GM18520 (cell line): ENCODE results near the gene CFD.
"Not testable (repeated sequence)": the region's sequence is repeated elsewhere in the genome, so short reads cannot be mapped to it uniquely, and the experiment has no call there.

Source experiments
- ATAC-seq: cut with Tn5 transposase; IDR thresholded peaks from one replicate; pipeline ENCODE4 v1.9.1; 2021; ENCODE audit not compliant: unreplicated experiment

CFD gene

GRCh38 chr19:870963-871401 is 11.5 kb downstream of the CFD start:
- no peak for ATAC-seq

DNA sequence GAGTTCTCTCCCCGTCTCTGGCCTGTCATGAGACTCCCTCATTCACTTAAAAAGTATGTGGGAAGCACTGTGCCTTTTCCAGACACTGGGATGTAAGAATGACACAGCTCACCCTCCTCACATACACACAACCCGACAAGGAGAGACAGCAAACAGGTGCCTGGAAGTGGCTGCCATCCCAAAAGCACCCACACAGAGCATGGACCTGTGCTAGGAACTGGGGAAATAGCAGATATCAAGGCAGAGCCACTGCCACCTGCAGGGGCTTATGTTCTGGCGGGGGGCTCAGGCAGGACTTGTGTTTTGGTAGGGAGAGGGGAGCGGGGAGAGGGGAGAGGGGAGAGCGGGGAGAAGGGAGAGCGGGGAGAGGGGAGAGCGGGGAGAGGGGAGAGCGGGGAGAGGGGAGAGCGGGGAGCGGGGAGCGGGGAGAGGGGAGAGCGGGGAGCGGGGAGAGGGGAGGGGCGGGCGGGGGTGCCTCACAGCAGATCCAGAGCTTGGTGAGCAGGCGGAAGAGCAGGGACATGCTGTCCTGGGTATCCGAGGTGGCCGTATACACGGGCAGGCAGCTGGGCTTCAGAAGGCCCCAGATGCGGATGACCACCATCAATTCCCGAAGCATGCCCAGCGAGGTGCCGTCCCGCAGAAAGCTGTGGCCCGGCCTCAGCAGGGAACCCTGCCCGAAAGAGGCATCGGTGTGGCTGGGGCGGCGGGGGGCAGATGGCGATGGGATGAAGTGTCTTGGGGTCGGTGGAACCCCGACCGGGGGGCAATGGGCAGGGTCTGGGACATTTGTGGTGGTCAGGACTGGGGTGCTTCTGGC is 12.2 kb downstream of the CFD start:
- no peak for ATAC-seq

DNA sequence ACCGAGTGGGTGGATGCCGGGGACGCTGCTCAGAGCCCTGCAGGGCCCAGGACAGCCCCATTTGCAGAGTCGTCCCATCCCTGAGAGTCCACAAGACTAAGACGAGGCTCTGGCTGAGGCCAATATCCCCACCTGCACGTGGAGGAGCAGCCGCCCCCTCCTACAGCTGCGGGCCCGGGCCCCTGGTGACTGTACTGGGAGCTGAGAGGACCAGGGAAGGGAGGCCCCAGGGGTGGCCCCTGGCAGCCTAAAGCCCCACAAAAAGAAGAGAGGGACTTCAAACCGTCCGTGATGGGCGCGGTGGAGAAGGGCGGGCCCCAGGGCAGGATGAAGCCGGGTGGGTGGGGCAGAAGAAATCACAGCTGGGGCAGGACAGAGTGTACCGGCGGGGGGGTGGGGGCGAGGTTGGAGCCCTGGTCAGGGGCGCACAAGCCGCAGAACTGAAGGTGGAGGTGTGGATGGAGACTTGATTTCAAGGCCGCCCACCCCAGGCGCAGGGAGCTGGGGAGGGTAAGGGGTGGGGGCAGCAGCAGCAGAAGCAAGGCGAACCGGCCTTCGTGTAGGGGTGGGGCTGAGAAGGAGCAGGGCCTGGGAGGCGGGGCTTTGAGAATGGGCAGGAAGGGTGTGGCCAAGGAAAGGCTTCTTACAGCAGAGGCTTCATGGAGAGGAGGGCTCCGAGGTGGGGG is 12.9 kb downstream of the CFD start:
- ATAC-seq: no peak

- ATAC-seq: no peak
Observed at GRCh38 chr19:873084-873483, 13.6 kb downstream of the CFD start.

GRCh38 chr19:873561-874041 is 14.1 kb downstream of the CFD start:
- ATAC-seq: no peak

GRCh38 chr19:875265-875879 is 15.9 kb downstream of the CFD start:
- no peak for ATAC-seq

GRCh38 chr19:876089-876488 is 16.6 kb downstream of the CFD start:
- ATAC-seq: no peak

- no peak for ATAC-seq
Observed at GRCh38 chr19:876780-877314, 17.4 kb downstream of the CFD start.

DNA sequence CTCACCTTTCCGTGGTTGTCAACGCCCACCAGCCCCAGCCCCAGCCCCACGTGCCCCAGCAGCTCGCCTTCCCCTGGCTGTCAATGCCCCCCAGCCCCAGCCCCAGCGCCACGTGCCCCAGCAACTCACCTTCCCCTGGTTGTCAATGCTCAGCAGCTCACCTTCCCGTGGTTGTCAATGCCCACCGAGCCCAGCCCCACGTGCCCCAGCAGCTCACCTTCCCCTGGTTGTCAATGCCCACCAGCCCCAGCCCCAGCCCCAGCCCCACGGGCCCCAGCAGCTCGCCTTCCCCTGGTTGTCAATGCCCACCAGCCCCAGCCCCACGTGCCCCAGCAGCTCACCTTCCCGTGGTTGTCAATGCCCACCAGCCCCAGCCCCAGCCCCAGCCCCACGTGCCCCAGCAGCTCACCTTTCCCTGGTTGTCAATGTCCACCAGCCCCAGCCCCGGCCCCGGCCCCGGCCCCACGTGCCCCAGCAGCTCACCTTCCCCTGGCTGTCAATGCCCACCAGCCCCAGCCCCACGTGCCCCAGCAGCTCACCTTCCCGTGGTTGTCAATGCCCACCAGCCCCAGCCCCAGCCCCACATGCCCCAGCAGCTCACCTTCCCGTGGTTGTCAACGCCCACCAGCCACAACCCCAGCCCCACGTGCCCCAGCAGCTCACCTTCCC is 18.7 kb downstream of the CFD start:
- ATAC-seq: not testable (repeated sequence)

DNA sequence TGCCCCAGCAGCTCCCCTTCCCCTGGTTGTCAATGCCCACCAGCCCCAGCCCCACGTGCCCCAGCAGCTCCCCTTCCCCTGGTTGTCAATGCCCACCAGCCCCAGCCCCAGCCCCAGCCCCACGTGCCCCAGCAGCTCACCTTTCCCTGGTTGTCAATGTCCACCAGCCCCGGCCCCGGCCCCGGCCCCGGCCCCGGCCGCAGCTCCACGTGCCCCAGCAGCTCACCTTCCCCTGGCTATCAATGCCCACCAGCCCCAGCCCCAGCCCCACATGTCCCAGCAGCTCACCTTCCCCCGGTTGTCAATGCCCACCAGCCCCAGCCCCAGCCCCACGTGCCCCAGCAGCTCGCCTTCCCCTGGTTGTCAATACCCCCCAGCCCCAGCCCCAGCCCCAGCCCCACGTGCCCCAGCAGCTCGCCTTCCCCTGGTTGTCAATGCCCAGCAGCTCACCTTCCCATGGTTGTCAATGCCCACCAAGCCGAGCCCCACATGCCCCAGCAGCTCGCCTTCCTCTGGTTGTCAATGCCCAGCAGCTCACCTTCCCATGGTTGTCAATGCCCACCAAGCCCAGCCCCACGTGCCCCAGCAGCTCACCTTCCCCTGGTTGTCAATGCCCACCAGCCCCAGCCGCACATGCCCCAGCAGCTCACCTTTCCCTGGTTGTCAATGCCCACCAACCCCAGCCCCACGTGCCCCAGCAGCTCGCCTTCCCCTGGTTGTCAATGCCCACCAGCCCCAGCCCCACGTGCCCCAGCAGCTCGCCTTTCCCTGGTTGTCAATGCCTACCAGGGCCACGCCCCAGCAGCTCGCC is 19.5 kb downstream of the CFD start:
- ATAC-seq: not testable (repeated sequence)

DNA sequence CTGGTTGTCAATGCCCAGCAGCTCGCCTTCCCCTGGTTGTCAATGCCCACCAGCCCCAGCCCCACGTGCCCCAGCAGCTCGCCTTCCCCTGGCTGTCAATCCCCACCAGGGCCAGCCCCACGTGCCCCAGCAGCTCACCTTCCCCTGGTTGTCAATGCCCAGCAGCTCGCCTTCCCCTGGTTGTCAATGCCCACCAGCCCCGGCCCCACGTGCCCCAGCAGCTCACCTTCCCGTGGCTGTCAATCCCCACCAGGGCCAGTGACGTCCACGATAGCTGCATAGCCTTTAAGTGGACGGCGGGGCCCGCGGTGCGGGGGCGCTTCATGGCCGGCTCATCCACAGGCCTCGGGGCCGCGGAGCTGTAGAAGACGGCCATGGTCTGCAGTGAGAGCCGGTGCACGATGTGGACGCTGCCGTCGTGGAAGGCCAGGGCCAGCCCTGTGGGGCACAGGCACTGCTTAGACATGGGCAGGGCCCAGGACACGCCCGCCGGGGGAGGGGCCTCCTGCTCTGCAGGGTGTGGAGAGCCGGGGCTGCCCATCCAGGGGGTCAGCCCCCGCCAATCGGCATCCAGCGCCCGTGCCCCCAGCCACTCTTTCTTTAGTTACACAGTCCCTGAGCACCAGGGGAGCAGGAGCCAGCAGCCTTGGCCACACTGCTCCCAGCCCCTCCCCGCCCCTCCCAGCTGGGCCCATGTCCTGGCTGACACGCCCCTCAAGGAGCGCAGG is 20.4 kb downstream of the CFD start:
- ATAC-seq: no peak

DNA sequence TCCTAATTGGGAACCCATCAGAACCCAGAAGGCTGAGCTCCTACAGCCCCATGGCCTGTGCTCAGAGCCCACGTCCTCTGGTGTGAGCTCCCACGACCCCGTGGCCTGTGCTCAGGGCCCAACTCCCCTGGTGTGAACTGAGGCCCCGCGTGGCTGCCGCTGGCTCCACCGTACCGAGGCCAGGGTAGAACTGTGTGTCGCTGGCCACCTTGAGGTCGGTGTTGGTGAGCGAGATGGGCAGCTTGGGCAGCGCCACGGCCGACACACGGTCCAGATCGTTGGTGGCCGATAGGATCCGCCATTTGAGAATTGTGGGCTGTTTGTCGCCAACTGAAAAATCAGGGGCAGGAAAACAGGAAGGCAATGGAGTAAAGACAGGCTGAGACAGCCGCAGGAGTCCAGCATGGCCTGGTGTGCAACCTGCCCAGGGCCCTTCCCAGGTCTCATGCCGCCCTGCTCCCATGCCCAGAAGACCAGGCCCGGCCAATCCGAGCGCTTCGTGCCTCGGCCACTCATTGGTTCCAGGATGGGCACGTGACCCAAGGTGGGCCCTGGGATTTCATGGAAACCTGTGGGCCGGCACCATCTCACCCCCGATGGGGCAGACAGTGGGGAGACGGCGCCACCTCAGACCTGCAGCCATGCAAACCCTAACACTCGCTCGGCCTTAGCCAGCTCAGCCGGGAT is 22.1 kb downstream of the CFD start:
- ATAC-seq: no peak

GRCh38 chr19:882871-883497 is 23.5 kb downstream of the CFD start:
- no peak for ATAC-seq

DNA sequence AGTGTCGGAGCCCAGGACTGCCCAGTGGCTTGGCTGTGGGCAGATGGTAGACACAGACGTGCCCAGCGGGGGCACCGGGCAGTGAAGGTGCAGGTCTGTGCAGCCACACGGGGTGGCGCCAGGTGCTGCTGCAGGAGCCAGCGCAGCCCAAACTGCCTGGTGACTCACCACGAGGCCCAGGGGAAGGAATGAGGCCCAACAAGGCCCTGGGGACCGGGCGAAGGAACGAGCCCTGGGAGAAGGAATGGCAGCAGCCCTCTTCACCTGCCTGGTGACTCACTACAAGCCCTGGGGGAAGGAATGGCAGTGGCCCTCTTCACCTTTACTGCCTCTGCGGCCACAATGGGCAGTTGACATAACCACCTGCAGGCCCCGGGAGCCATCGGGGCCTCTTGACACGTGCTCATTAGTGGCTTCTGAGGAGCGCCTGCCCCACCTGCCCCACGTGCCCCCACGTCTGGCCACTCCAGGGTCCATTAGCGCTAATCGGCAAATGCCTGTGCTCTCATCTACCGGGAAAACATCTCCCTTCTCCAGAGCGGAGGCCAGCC is 24.3 kb downstream of the CFD start:
- no peak for ATAC-seq

DNA sequence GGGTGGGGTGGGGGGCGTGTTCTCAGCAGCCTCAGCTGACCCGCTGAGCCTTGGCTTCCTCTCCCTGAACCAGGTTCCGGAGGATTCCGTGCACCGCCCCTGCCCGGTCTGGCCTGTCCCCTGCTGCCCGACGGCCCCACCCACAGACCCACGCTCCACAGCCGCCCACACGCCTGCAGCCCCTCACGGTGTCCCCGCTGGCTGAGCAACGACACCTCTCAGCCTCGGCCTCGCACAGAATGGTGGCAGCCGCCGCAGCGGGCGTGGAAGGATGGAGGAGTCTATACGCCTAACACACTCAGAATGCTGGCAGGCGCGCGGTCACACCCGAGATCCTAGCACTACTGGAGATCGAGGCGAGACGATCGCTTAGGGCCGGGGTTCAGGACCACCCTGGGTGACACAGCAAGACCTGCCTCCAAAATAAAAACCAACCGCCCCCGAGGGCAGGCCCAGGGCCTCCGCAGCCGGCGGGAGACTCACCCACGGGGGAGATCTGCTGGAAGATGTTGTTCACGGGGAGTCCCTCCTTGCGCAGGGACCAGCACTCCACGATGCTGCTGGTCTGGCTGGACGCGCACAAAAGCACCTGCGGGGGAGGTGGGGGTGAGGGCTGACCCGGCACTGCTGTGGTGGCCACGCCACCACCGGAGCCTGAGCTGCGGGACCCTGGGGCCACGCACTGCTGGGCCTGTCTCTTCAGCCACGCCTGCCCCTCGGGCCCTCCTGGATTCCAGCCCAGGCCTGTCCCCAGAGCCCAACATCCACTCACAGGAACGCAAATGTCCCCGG is 25.2 kb downstream of the CFD start:
- ATAC-seq: no peak

- no peak for ATAC-seq
Observed at GRCh38 chr19:885536-886224, 26.2 kb downstream of the CFD start.

GRCh38 chr19:887072-887471 is 27.6 kb downstream of the CFD start:
- no peak for ATAC-seq
